HepG2 (cell line): ENCODE measurements around the gene TRAPPC12. TPM values are rescaled to one million over a fixed set of nuclear protein-coding genes. Genes with fewer than 3 reads are reported as not detected.

ENCODE experiments used
- AKAP8 ChIP-seq: sonication (generic); formaldehyde crosslinking; IDR thresholded peaks from 2 replicates; pipeline ENCODE4 v1.5.1; 2020; ENCODE audit warnings: mild to moderate bottlenecking, missing genetic modification reagents
- FOXA3 ChIP-seq: IDR thresholded peaks from 2 replicates; pipeline ENCODE4 v1.6.1; 2016; ENCODE audit warnings: missing genetic modification reagents, missing compliant biosample characterization
- FOXK1 ChIP-seq: sonication (generic); formaldehyde crosslinking; IDR thresholded peaks from 2 replicates; pipeline ENCODE4 v1.4.0; 2020; ENCODE audit warnings: low read depth, missing genetic modification reagents, borderline replicate concordance
- GABPA ChIP-seq, 2 experiments: IDR thresholded peaks; 2 replicates each; pipeline ENCODE4 v1.6.1; 2011 to 2016; ENCODE audit warnings: low read depth in 2 of 2, low read length in 1 of 2, missing biosample characterization in 1 of 2, missing genetic modification characterization in 1 of 2
- GPN1 ChIP-seq: sonication (generic); formaldehyde crosslinking; IDR thresholded peaks from 2 replicates; pipeline ENCODE4 v1.5.1; 2020; ENCODE audit warnings: missing genetic modification reagents, borderline replicate concordance
- HIVEP1 ChIP-seq: sonication (generic); formaldehyde crosslinking; IDR thresholded peaks from 2 replicates; pipeline ENCODE4 v1.4.0; 2020; ENCODE audit warnings: mild to moderate bottlenecking, missing genetic modification reagents
- KAT7 ChIP-seq: IDR thresholded peaks from 2 replicates; pipeline ENCODE4 v1.6.1; 2018; ENCODE audit warnings: borderline replicate concordance, missing compliant biosample characterization
- KDM6A ChIP-seq: IDR thresholded peaks from 2 replicates; pipeline ENCODE4 v1.6.1; 2016; ENCODE audit warnings: low read depth
- RAD51 ChIP-seq: fragments of 450-650 bp; IDR thresholded peaks from 2 replicates; pipeline ENCODE4 v1.6.1; 2016; ENCODE audit warnings: borderline replicate concordance
- SMAD3 ChIP-seq: sonication (generic); formaldehyde crosslinking; IDR thresholded peaks from 2 replicates; pipeline ENCODE4 v1.4.0; 2020; ENCODE audit warnings: missing genetic modification reagents
- SMAD9 ChIP-seq: sonication (generic); formaldehyde crosslinking; IDR thresholded peaks from 2 replicates; pipeline ENCODE4 v1.5.1; 2020; ENCODE audit warnings: mild to moderate bottlenecking, missing genetic modification reagents
- SOX13 ChIP-seq, 3 experiments: fragments of 450-650 bp in 1 of 3; sonication (generic) in 1 of 3; formaldehyde crosslinking in 1 of 3; IDR thresholded peaks in 2 of 3; conservative IDR thresholded peaks in 1 of 3; 2 replicates each; pipeline versions ENCODE4 v1.5.0 to v1.6.1; 2016 to 2020; ENCODE audit warnings: antibody characterized with exemption in 1 of 3, mild to moderate bottlenecking in 1 of 3, missing compliant biosample characterization in 1 of 3, missing genetic modification reagents in 1 of 3, moderate library complexity in 1 of 3
- TARDBP ChIP-seq: sonication (generic); formaldehyde crosslinking; IDR thresholded peaks from 2 replicates; pipeline ENCODE4 v1.8.0; 2022; ENCODE audit warnings: mild to moderate bottlenecking, missing genetic modification reagents
- ZFX ChIP-seq: sonication (generic); formaldehyde crosslinking; IDR thresholded peaks from 2 replicates; pipeline ENCODE4 v1.4.0; 2020; ENCODE audit warnings: mild to moderate bottlenecking, low read depth, missing genetic modification reagents, moderate library complexity
- ZNF569 ChIP-seq: sonication (generic); formaldehyde crosslinking; IDR thresholded peaks from 2 replicates; pipeline ENCODE4 v1.5.0; 2020; ENCODE audit warnings: mild to moderate bottlenecking, missing genetic modification reagents, moderate library complexity, borderline replicate concordance
- ZNF619 ChIP-seq: sonication (generic); formaldehyde crosslinking; IDR thresholded peaks from 2 replicates; pipeline ENCODE4 v1.4.0; 2020; ENCODE audit warnings: mild to moderate bottlenecking, missing genetic modification reagents
- polyA plus RNA-seq, 8 experiments: library from polyadenylated mRNA; depleted of rRNA in 3 of 8; stranded (reverse) in 7 of 8; unstranded in 1 of 8; fragments of >200 nt; fragmentation: Illumina TruSeq in 4 of 8; extraction: Trizol in 4 of 8; gene quantifications; 2 replicates each; pipeline versions ENCODE4 v1.2.1 to v1.2.3, GENCODE V29; 2011 to 2016; ENCODE audit warnings: low read depth in 4 of 8, missing spikeins in 1 of 8, mixed read lengths in 1 of 8; ENCODE audit not compliant: insufficient read depth in 1 of 8
- total RNA-seq, 5 experiments: library from RNA; depleted of rRNA; stranded (reverse); fragments of >200 nt; fragmentation: Illumina TruSeq; extraction: Trizol; gene quantifications; 2 replicates each; pipeline ENCODE4 v1.2.3, GENCODE V29; 2016; ENCODE audit warnings: low read depth in 1 of 5
- TF ChIP-seq, protein P1 (sequence below): sonication (generic); formaldehyde crosslinking; IDR thresholded peaks from 2 replicates; pipeline ENCODE4 v1.4.0; 2020; ENCODE audit warnings: low read depth, mild to moderate bottlenecking, missing genetic modification reagents
- TF ChIP-seq, protein P2 (sequence below): sonication (generic); formaldehyde crosslinking; IDR thresholded peaks from 2 replicates; pipeline ENCODE4 v1.8.0; 2022; ENCODE audit warnings: low read depth, missing genetic modification reagents
- TF ChIP-seq, protein P3 (sequence below): sonication (generic); formaldehyde crosslinking; IDR thresholded peaks from 2 replicates; pipeline ENCODE4 v1.4.0; 2020; ENCODE audit warnings: missing genetic modification reagents
- TF ChIP-seq, protein P4 (sequence below), 2 experiments: fragments of 450-650 bp in 1 of 2; sonication (generic) in 1 of 2; formaldehyde crosslinking; IDR thresholded peaks; 2 replicates each; pipeline versions ENCODE4 v1.5.0 to v1.8.0; 2020 to 2022; ENCODE audit warnings: mild to moderate bottlenecking in 1 of 2, missing genetic modification reagents in 1 of 2
- TF ChIP-seq, protein P5 (sequence below): sonication (generic); formaldehyde crosslinking; IDR thresholded peaks from 2 replicates; pipeline ENCODE4 v1.4.0; 2020; ENCODE audit warnings: missing genetic modification reagents, borderline replicate concordance

The TRAPPC12 gene
- total and polyA plus RNA-seq, 2 of the 13 experiments (the other 11 are each of a cell fraction or from before 2014, with no cell fraction given) = 46.4 to 97.7 TPM

DNA sequence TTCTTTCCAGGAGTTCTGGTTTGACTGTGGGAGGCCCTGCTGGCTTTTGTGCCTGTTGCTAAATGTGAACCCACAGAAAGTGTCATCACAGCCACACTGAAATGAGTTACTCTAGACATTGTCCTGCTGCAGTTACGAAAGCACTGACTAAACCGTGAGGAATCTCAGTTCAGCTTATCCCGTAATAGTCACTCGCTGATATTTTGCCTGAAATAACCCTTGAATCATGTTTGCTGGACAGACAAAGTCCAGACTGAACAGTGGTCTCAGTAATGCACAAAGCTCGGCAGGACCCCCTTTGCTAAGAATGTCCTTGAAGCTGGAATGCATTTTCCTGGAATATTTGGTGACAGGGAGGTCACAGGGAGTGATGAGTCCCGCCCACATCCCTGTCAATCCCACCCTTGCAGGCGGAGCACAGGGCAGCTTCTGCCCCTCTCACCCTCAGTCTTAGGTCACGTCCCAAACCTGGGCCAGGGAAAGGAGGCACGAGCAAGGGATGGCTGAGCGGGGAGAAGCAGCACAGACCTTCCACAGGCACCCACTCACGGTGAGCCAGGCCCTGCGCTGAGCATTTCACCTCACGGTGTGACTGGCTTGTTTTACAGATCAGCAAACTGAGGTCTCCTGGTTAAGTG lies 86.5 kb downstream of the TRAPPC12 start (continued):
- TF ChIP-seq, protein P1, sequence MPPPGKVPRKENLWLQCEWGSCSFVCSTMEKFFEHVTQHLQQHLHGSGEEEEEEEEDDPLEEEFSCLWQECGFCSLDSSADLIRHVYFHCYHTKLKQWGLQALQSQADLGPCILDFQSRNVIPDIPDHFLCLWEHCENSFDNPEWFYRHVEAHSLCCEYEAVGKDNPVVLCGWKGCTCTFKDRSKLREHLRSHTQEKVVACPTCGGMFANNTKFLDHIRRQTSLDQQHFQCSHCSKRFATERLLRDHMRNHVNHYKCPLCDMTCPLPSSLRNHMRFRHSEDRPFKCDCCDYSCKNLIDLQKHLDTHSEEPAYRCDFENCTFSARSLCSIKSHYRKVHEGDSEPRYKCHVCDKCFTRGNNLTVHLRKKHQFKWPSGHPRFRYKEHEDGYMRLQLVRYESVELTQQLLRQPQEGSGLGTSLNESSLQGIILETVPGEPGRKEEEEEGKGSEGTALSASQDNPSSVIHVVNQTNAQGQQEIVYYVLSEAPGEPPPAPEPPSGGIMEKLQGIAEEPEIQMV = peak; percentile 51; the same call in 1 of the 2 replicates
- TF ChIP-seq HIVEP1 (CRISPR knock-in tag) (no peak; the same call in 1 of the 2 replicates), ZNF569 (CRISPR knock-in tag) (no peak), SOX13 (IDR thresholded peaks at IDR 0.05) (peak; percentile 69; the same call in 1 of the 2 replicates), SOX13 (CRISPR knock-in tag; conservative IDR thresholded peaks at IDR 0.05 in 1 of 2, IDR thresholded peaks at IDR 0.05 in 1 of 2) (peak in 1 of 2 experiments; percentile 87; a peak in 2 of 4 replicates), TARDBP (peak; percentile 69; the same call in 1 of the 2 replicates), ZFX (CRISPR knock-in tag) (peak; percentile 75), FOXA3 (CRISPR knock-in tag) (peak; percentile 77), SMAD9 (CRISPR knock-in tag) (no peak), AKAP8 (CRISPR knock-in tag) (0 out of 2 replicates have a peak, but pooled peaks have one; percentile 33), ZNF619 (CRISPR knock-in tag) (peak; percentile 41; the same call in 1 of the 2 replicates), FOXK1 (peak; percentile 70; the same call in 1 of the 2 replicates), GPN1 (CRISPR knock-in tag) (no peak), SMAD3 (peak; percentile 81), KDM6A (CRISPR knock-in tag) (peak; percentile 93), KAT7 (CRISPR knock-in tag) (0 out of 2 replicates have a peak, but pooled peaks have one; percentile 18), RAD51 (no peak), GABPA (IDR thresholded peaks at IDR 0.05; ENCODE audit: low read depth, low read length) (no peak), GABPA (CRISPR knock-in tag; IDR thresholded peaks at IDR 0.05; ENCODE audit: low read depth) (peak; percentile 52; the same call in 1 of the 2 replicates)
- TF ChIP-seq, protein P2, sequence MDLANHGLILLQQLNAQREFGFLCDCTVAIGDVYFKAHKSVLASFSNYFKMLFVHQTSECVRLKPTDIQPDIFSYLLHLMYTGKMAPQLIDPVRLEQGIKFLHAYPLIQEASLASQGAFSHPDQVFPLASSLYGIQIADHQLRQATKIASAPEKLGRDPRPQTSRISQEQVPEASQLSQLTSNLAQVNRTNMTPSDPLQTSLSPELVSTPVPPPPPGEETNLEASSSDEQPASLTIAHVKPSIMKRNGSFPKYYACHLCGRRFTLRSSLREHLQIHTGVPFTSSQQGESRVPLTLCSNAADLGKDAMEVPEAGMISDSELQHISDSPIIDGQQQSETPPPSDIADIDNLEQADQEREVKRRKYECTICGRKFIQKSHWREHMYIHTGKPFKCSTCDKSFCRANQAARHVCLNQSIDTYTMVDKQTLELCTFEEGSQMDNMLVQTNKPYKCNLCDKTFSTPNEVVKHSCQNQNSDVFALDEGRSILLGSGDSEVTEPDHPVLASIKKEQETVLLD (CRISPR knock-in tag) = no peak; the same call in 1 of the 2 replicates
- TF ChIP-seq, protein P3, sequence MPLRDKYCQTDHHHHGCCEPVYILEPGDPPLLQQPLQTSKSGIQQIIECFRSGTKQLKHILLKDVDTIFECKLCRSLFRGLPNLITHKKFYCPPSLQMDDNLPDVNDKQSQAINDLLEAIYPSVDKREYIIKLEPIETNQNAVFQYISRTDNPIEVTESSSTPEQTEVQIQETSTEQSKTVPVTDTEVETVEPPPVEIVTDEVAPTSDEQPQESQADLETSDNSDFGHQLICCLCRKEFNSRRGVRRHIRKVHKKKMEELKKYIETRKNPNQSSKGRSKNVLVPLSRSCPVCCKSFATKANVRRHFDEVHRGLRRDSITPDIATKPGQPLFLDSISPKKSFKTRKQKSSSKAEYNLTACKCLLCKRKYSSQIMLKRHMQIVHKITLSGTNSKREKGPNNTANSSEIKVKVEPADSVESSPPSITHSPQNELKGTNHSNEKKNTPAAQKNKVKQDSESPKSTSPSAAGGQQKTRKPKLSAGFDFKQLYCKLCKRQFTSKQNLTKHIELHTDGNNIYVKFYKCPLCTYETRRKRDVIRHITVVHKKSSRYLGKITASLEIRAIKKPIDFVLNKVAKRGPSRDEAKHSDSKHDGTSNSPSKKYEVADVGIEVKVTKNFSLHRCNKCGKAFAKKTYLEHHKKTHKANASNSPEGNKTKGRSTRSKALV (CRISPR knock-in tag) = no peak
- TF ChIP-seq, protein P4, sequence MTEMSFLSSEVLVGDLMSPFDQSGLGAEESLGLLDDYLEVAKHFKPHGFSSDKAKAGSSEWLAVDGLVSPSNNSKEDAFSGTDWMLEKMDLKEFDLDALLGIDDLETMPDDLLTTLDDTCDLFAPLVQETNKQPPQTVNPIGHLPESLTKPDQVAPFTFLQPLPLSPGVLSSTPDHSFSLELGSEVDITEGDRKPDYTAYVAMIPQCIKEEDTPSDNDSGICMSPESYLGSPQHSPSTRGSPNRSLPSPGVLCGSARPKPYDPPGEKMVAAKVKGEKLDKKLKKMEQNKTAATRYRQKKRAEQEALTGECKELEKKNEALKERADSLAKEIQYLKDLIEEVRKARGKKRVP (CRISPR knock-in tag; IDR thresholded peaks at IDR 0.05) = peak in 1 of 2 experiments; percentile 81; a peak in 2 of 4 replicates
- TF ChIP-seq, protein P5, sequence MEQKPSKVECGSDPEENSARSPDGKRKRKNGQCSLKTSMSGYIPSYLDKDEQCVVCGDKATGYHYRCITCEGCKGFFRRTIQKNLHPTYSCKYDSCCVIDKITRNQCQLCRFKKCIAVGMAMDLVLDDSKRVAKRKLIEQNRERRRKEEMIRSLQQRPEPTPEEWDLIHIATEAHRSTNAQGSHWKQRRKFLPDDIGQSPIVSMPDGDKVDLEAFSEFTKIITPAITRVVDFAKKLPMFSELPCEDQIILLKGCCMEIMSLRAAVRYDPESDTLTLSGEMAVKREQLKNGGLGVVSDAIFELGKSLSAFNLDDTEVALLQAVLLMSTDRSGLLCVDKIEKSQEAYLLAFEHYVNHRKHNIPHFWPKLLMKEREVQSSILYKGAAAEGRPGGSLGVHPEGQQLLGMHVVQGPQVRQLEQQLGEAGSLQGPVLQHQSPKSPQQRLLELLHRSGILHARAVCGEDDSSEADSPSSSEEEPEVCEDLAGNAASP (CRISPR knock-in tag) = peak; percentile 100
